ENCODE results near the gene SIN3B.

The SIN3B gene

GRCh38 chr19:16919496-16919895, 90.3 kb downstream of the SIN3B start:
- Histone ChIP-seq H3K27me3 (ENCODE audit: control insufficient read depth, insufficient read depth, low read length) (no peaks in the 10 kb centered on the region), H3K79me2 (no peaks in the 10 kb centered on the region), H3K4me1 (no peaks in the 10 kb centered on the region), H2AFZ (no peak overlapping the region), H3K9me3 (ENCODE audit: control insufficient read depth, low read length) (no peaks in the 10 kb centered on the region), H3K4me3 (ENCODE audit: low read depth, low read length) (no peak overlapping the region), H3K27ac (no peak overlapping the region), H3K9ac (no peak overlapping the region), H3K36me3 (ENCODE audit: control insufficient read depth, insufficient read depth, low read length) (no peaks in the 10 kb centered on the region), H3K4me2 (ENCODE audit: low read length) (no peak overlapping the region)
- TF ChIP-seq CTCF (IDR thresholded peaks at IDR 0.05): no peak

DNA sequence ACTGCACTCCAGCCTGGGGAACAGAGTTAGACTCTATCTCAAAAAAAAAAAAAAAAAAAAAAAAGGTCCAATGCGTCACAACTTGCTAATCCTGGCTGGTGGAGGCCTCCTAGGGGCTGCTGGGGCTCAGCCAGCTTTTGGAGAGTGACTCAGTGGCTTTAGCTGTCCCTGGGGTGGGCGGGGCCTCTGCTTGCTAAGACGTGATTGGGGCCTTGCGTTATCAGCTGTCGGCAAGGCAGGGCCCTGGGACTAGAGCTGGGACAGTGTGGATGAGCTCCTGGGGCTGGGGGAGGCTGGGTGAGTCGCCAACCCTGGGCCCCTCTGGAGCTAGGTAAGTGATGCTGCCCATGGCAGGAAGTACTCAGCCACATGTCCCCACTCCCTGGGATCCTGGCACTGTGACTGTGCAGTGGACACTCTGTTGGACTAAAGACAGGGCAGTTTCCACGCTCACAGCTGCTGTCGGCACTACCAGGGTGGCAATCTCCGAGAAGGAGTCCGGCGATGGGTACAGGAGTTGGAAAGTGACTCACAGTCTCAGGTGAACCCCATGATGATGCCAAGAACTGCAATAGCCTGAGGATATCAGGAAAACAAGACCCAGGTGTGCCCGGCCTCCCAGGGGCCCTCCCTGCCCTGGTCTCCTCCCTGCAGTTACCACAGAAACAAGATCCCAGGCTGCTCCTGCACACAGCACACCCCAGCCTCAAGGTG, 91.8 kb downstream of the SIN3B start:
- Histone ChIP-seq H3K36me3 (ENCODE audit: control insufficient read depth, insufficient read depth, low read length) (no peaks in the 10 kb centered on the region), H3K79me2 (no peaks in the 10 kb centered on the region), H3K9me3 (ENCODE audit: control insufficient read depth, low read length) (no peaks in the 10 kb centered on the region), H2AFZ (no peak overlapping the region), H3K4me2 (ENCODE audit: low read length) (no peak overlapping the region), H3K27ac (no peak overlapping the region), H3K4me3 (ENCODE audit: low read depth, low read length) (no peak overlapping the region), H3K4me1 (no peaks in the 10 kb centered on the region), H3K27me3 (ENCODE audit: control insufficient read depth, insufficient read depth, low read length) (no peaks in the 10 kb centered on the region), H3K9ac (no peak overlapping the region)
- no peak for TF ChIP-seq CTCF (IDR thresholded peaks at IDR 0.05)

DNA sequence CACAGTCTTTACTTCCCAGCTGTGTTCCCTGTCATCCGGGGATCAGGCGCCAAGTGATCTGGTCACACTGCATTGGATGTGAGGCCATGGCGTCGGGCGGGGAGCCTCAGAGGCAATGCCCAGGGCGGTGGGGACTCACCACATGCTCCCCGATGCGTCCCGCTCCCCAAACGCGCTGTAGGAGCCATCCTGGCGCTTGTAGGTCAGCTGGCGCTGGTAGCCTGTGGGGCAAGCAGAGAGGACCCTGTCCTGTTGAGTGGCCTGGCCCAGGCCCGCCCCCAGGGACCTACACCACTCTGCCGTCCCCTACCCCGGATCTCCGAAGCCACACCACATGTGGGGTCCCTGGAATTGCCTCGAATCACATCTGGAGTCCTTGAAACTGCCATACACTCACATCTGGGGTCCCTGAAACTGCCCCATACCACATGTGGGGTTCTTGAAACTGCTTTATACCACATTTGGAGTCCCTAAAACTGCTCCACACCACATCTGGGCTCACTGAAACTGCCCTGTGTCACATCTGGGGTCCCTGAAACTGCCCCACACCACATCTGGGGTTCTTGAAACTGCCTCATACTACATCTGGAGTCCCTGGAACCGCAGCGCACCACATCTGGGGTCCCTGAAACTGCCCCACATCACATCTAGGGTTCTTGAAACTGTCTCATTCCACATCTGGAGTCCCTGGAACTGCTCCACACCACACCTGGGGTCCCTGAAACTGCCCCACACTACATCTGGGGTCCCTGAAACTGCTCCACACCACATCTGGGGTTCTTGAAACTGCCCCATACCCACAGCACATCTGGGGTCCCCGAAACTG, 92.8 kb downstream of the SIN3B start:
- H2AFZ ChIP-seq: no peak overlapping the region
- no peaks in the 10 kb centered on the region for H3K9me3 ChIP-seq (ENCODE audit: control insufficient read depth, low read length)
- no peaks in the 10 kb centered on the region for H3K4me1 ChIP-seq
- H3K9ac ChIP-seq: no peak overlapping the region
- no peak overlapping the region for H3K4me3 ChIP-seq (ENCODE audit: low read depth, low read length)
- no peaks in the 10 kb centered on the region for H3K27me3 ChIP-seq (ENCODE audit: control insufficient read depth, insufficient read depth, low read length)
- H3K79me2 ChIP-seq: no peaks in the 10 kb centered on the region
- H3K27ac ChIP-seq: no peak overlapping the region
- H3K4me2 ChIP-seq (ENCODE audit: low read length): no peak overlapping the region
- H3K36me3 ChIP-seq (ENCODE audit: control insufficient read depth, insufficient read depth, low read length): no peaks in the 10 kb centered on the region
- no peak for TF ChIP-seq CTCF (IDR thresholded peaks at IDR 0.05)

DNA sequence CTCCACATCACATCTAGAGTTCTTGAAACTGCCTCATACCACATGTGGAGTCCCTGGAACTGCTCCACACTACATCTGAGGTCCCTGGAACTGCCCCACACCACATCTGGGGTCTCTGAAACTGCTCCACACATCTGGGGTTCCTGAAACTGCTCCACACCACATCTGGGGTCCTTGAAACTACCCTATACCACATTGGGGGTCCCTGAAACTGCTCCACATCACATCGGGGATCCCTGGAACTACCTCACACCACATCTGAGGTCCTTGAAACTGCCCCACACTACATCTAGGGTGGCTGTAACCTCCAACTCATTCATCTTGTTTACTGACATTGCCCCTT, 93.4 kb downstream of the SIN3B start:
- no peak overlapping the region for H3K27ac ChIP-seq
- no peaks in the 10 kb centered on the region for H3K79me2 ChIP-seq
- no peak overlapping the region for H2AFZ ChIP-seq
- H3K9me3 ChIP-seq (ENCODE audit: control insufficient read depth, low read length): no peaks in the 10 kb centered on the region
- no peaks in the 10 kb centered on the region for H3K36me3 ChIP-seq (ENCODE audit: control insufficient read depth, insufficient read depth, low read length)
- no peak overlapping the region for H3K4me3 ChIP-seq (ENCODE audit: low read depth, low read length)
- H3K27me3 ChIP-seq (ENCODE audit: control insufficient read depth, insufficient read depth, low read length): no peaks in the 10 kb centered on the region
- no peak overlapping the region for H3K4me2 ChIP-seq (ENCODE audit: low read length)
- no peak for TF ChIP-seq CTCF (IDR thresholded peaks at IDR 0.05)
- H3K9ac ChIP-seq: no peak overlapping the region
- H3K4me1 ChIP-seq: no peaks in the 10 kb centered on the region

All from parathyroid adenoma (tissue), 2 donors.